H1 (cell line): ENCODE measurements around the gene NSA2. TPM values are rescaled to one million over a fixed set of nuclear protein-coding genes. Genes with fewer than 3 reads are reported as not detected.

Source experiments
- CTCF ChIA-PET: fragments of 300-600 bp; sonication (Branson Sonifier 250); formaldehyde crosslinking; loops from one replicate; lab custom pipeline; 2021; ENCODE audit not compliant: partially characterized antibody; lab: Charles Lee
- POLR2A ChIA-PET: fragments of 300-600 bp; sonication (Branson Sonifier 250); formaldehyde crosslinking; loops from one replicate; lab custom pipeline; 2021; ENCODE audit warnings: inconsistent platforms; ENCODE audit not compliant: partially characterized antibody; lab: Charles Lee
- DNase-seq, 2 experiments: peaks; one replicate each; pipeline versions ENCODE4 v3.0.0 to v3.0.0-alpha.2; 2010 to 2022; ENCODE audit warnings: low spot score in 2 of 2, low read depth in 1 of 2, mixed read lengths in 1 of 2
- FAIRE-seq: peaks from 2 replicates; lab custom pipeline; 2011; peaks lifted over from hg19 to GRCh38; lab: Jason Lieb, UNC
- H2AFZ ChIP-seq: 2 replicates; pipeline ENCODE4 v1.8.1; 2012; ENCODE audit warnings: low read length, inconsistent platforms
- H2AK5ac ChIP-seq: 2 replicates; pipeline ENCODE4 v1.6.1; 2013; ENCODE audit warnings: low read depth, low read length
- H2BK120ac ChIP-seq: replicated peaks from 2 replicates; pipeline ENCODE3; 2013; ENCODE audit warnings: low read depth, low read length, inconsistent platforms
- H2BK12ac ChIP-seq: 2 replicates; pipeline ENCODE4 v1.6.1; 2013; ENCODE audit warnings: low read depth, low read length
- H2BK15ac ChIP-seq: 2 replicates; pipeline ENCODE4 v1.6.1; 2013; ENCODE audit warnings: low read length
- H2BK20ac ChIP-seq: 2 replicates; pipeline ENCODE4 v1.6.1; 2013; ENCODE audit warnings: low read length
- H2BK5ac ChIP-seq: 2 replicates; pipeline ENCODE4 v1.6.1; 2013; ENCODE audit warnings: low read depth, low read length
- H3K14ac ChIP-seq: 2 replicates; pipeline ENCODE4 v1.6.1; 2013; ENCODE audit warnings: inconsistent platforms; ENCODE audit not compliant: insufficient read length
- H3K18ac ChIP-seq: 2 replicates; pipeline ENCODE4 v1.6.1; 2013; ENCODE audit warnings: low read length; ENCODE audit errors: extremely low read depth
- H3K23ac ChIP-seq: 2 replicates; pipeline ENCODE4 v1.6.1; 2013; ENCODE audit warnings: inconsistent platforms; ENCODE audit not compliant: insufficient read length
- H3K23me2 ChIP-seq: 2 replicates; pipeline ENCODE4 v1.6.1; 2013; ENCODE audit warnings: low read depth, low read length
- H3K27ac ChIP-seq: 2 replicates; pipeline ENCODE4 v1.6.1; 2011; ENCODE audit warnings: low read depth, low read length, inconsistent platforms
- H3K27me3 ChIP-seq, 4 experiments: replicated peaks in 1 of 4; 1 replicate in 1 of 4; 2 replicates in 3 of 4; pipeline versions ENCODE4 v1.6.1 to v1.8.1; 2011 to 2013; ENCODE audit warnings: low read length in 3 of 4, mild to moderate bottlenecking in 3 of 4, inconsistent platforms in 2 of 4, mixed read lengths in 2 of 4, moderate library complexity in 1 of 4; ENCODE audit not compliant: control insufficient read depth in 3 of 4, insufficient read depth in 3 of 4; ENCODE audit errors: extremely low read depth in 1 of 4
- H3K36me3 ChIP-seq, 4 experiments: 2 replicates each; pipeline versions ENCODE4 v1.6.1 to v1.8.1; 2011 to 2013; ENCODE audit warnings: mild to moderate bottlenecking in 4 of 4, low read length in 3 of 4, moderate library complexity in 2 of 4, control low read depth in 1 of 4, inconsistent platforms in 1 of 4; ENCODE audit not compliant: insufficient read depth in 4 of 4, control insufficient read depth in 2 of 4
- H3K4ac ChIP-seq: replicated peaks from 2 replicates; pipeline ENCODE3; 2013; ENCODE audit warnings: low read length, low read depth, mixed read lengths, inconsistent platforms; ENCODE audit not compliant: insufficient read length
- H3K4me1 ChIP-seq, 4 experiments: replicated peaks in 1 of 4; 1 replicate in 1 of 4; 2 replicates in 3 of 4; pipeline versions ENCODE4 v1.6.1 to v1.8.1; 2011 to 2013; ENCODE audit warnings: low read length in 3 of 4, inconsistent platforms in 2 of 4, mixed read lengths in 1 of 4; ENCODE audit not compliant: insufficient read depth in 4 of 4, control insufficient read depth in 3 of 4
- H3K4me2 ChIP-seq, 2 experiments: 2 replicates each; pipeline versions ENCODE4 v1.6.1 to v1.8.1; 2011 to 2013; ENCODE audit warnings: low read depth in 2 of 2, low read length in 2 of 2, control low read depth in 1 of 2, inconsistent platforms in 1 of 2, mild to moderate bottlenecking in 1 of 2; ENCODE audit not compliant: insufficient read depth in 1 of 2
- H3K4me3 ChIP-seq, 4 experiments: fragments of 200-600, 300-600 bp in 1 of 4; sonication (generic), shearing (Covaris generic), sonication (Bioruptor Twin) in 1 of 4; 2 replicates each; pipeline versions ENCODE4 v1.5.1 to v1.8.1; 2011 to 2016; ENCODE audit warnings: low read length in 4 of 4, low read depth in 3 of 4, control low read depth in 2 of 4, inconsistent platforms in 2 of 4, mild to moderate bottlenecking in 2 of 4, mixed read lengths in 1 of 4, moderate library complexity in 1 of 4; ENCODE audit not compliant: insufficient read depth in 2 of 4; ENCODE audit errors: extremely low read depth in 1 of 4
- H3K56ac ChIP-seq: replicated peaks from 2 replicates; pipeline ENCODE3; 2013; ENCODE audit warnings: low read depth, mild to moderate bottlenecking, mixed read lengths, low read length, inconsistent platforms; ENCODE audit not compliant: insufficient read length
- H3K79me1 ChIP-seq: 2 replicates; pipeline ENCODE4 v1.6.1; 2013; ENCODE audit warnings: low read depth, low read length, control low read depth
- H3K79me2 ChIP-seq, 2 experiments: 2 replicates each; pipeline versions ENCODE4 v1.6.1 to v1.8.1; 2012 to 2013; ENCODE audit warnings: low read length in 2 of 2, mild to moderate bottlenecking in 2 of 2, inconsistent platforms in 1 of 2; ENCODE audit not compliant: insufficient read depth in 2 of 2, control insufficient read depth in 1 of 2
- H3K9ac ChIP-seq, 4 experiments: replicated peaks in 1 of 4; 1 replicate in 1 of 4; 2 replicates in 3 of 4; pipeline versions ENCODE4 v1.6.1 to v1.8.1; 2011 to 2013; ENCODE audit warnings: low read depth in 3 of 4, low read length in 3 of 4, control low read depth in 2 of 4, mild to moderate bottlenecking in 2 of 4, moderate library complexity in 2 of 4, inconsistent platforms in 1 of 4; ENCODE audit errors: extremely low read depth in 1 of 4
- H3K9me3 ChIP-seq, 2 experiments: 2 replicates each; pipeline versions ENCODE4 v1.6.1 to v1.8.1; 2012 to 2013; ENCODE audit warnings: mild to moderate bottlenecking in 2 of 2, moderate library complexity in 2 of 2, control low read depth in 1 of 2, inconsistent platforms in 1 of 2, low read depth in 1 of 2, low read length in 1 of 2, mixed read lengths in 1 of 2; ENCODE audit not compliant: insufficient read depth in 2 of 2
- H4K20me1 ChIP-seq, 2 experiments: replicated peaks in 1 of 2; 2 replicates each; pipeline versions ENCODE3 to v1.8.1; 2011 to 2013; ENCODE audit warnings: inconsistent platforms in 2 of 2, low read length in 2 of 2, mild to moderate bottlenecking in 1 of 2; ENCODE audit not compliant: insufficient read depth in 2 of 2, control insufficient read depth in 1 of 2
- H4K5ac ChIP-seq: 2 replicates; pipeline ENCODE4 v1.6.1; 2013; ENCODE audit warnings: low read length, low read depth, mixed read lengths, inconsistent platforms; ENCODE audit not compliant: insufficient read length
- H4K8ac ChIP-seq: 2 replicates; pipeline ENCODE4 v1.8.0; 2013; ENCODE audit warnings: mild to moderate bottlenecking, moderate library complexity, low read length, inconsistent platforms; ENCODE audit not compliant: insufficient read depth; ENCODE audit errors: extremely low read depth
- H4K91ac ChIP-seq: replicated peaks from 2 replicates; pipeline ENCODE3; 2013; ENCODE audit warnings: low read length, mixed read lengths, inconsistent platforms; ENCODE audit not compliant: insufficient read length
- ATF2 ChIP-seq: IDR thresholded peaks from 2 replicates; pipeline ENCODE4 v1.6.1; 2012; ENCODE audit warnings: low read length, inconsistent platforms
- BACH1 ChIP-seq: IDR thresholded peaks from 2 replicates; pipeline ENCODE4 v1.6.1; 2012; ENCODE audit warnings: low read length, improper control_type of control experiment
- EP300 ChIP-seq, 2 experiments: IDR thresholded peaks; 1 replicate in 1 of 2; 2 replicates in 1 of 2; pipeline ENCODE4 v1.6.1; 2011 to 2012; ENCODE audit warnings: low read depth in 2 of 2, low read length in 2 of 2, mild to moderate bottlenecking in 2 of 2, borderline replicate concordance in 1 of 2, inconsistent platforms in 1 of 2, moderate library complexity in 1 of 2
- GABPA ChIP-seq: IDR thresholded peaks from 2 replicates; pipeline ENCODE4 v1.6.1; 2011; ENCODE audit warnings: mild to moderate bottlenecking, low read length, moderate library complexity, borderline replicate concordance; ENCODE audit not compliant: insufficient read depth
- HDAC2 ChIP-seq, 2 experiments: fragments of 300-600 bp in 1 of 2; sonication (generic) in 1 of 2; IDR thresholded peaks; 2 replicates each; pipeline ENCODE4 v1.6.1; 2011 to 2012; ENCODE audit warnings: low read depth in 2 of 2, low read length in 2 of 2, mild to moderate bottlenecking in 2 of 2, moderate library complexity in 2 of 2, borderline replicate concordance in 1 of 2, inconsistent platforms in 1 of 2
- PHF8 ChIP-seq: fragments of 200-600 bp; sonication (generic); conservative IDR thresholded peaks from 2 replicates; pipeline ENCODE4 v1.7.1; 2012; ENCODE audit warnings: low read depth, mild to moderate bottlenecking, inconsistent platforms, low read length, moderate library complexity
- POLR2AphosphoS5 ChIP-seq: IDR thresholded peaks from 2 replicates; pipeline ENCODE4 v1.6.1; 2011; ENCODE audit warnings: low read depth, low read length
- POU5F1 ChIP-seq: IDR thresholded peaks from 2 replicates; pipeline ENCODE4 v1.6.1; 2011; ENCODE audit warnings: low read depth, mild to moderate bottlenecking, low read length, moderate library complexity
- RAD21 ChIP-seq, 2 experiments: IDR thresholded peaks in 1 of 2; conservative IDR thresholded peaks in 1 of 2; 2 replicates each; pipeline ENCODE4 v1.6.1; 2011; ENCODE audit warnings: low read depth in 2 of 2, low read length in 2 of 2, improper control_type of control experiment in 1 of 2, inconsistent platforms in 1 of 2, mild to moderate bottlenecking in 1 of 2, moderate library complexity in 1 of 2
- SIRT6 ChIP-seq: IDR thresholded peaks from one replicate; pipeline ENCODE4 v1.7.1; 2012; ENCODE audit warnings: low read length, inconsistent platforms
- SP2 ChIP-seq: IDR thresholded peaks from 2 replicates; pipeline ENCODE4 v1.6.1; 2012; ENCODE audit warnings: mild to moderate bottlenecking, low read length, inconsistent platforms
- SP4 ChIP-seq: IDR thresholded peaks from 2 replicates; pipeline ENCODE4 v1.6.1; 2012; ENCODE audit warnings: low read length, inconsistent platforms
- WGBS, 2 experiments: shearing (Covaris generic) in 1 of 2; methylation state at CpG; one replicate each; pipeline versions ENCODE4 v1.1.6 to v1.1.7; 2013 to 2015; ENCODE audit warnings: low lambda C conversion rate in 2 of 2, mixed read lengths in 2 of 2, inconsistent platforms in 1 of 2, low coverage in 1 of 2, missing lambda C conversion rate in 1 of 2; ENCODE audit not compliant: insufficient replicate concordance in 2 of 2, insufficient coverage in 1 of 2, insufficient read length in 1 of 2; ENCODE audit errors: extremely low coverage in 1 of 2, missing lambda C conversion rate in 1 of 2; 5-methylcytosine and 5-hydroxymethylcytosine counted together
- polyA plus RNA-seq, 7 experiments: library from polyadenylated mRNA; depleted of rRNA in 3 of 7; stranded (reverse) in 5 of 7; unstranded in 2 of 7; fragments of >200 nt in 5 of 7; fragments of 200-250 nt in 2 of 7; gene quantifications; 1 replicate in 5 of 7; 2 replicates in 1 of 7; 4 replicates in 1 of 7; pipeline versions ENCODE4 v1.2.1 to v1.2.3, GENCODE V29; 2011 to 2013; ENCODE audit warnings: missing spikeins in 2 of 7, mixed read lengths in 2 of 7
- total RNA-seq: library from RNA; stranded (reverse); fragmentation: NEBNext Ultra II Directional; extraction: Animal tissue kit (Norgen Biotek cat#: 25700); gene quantifications from 2 replicates; pipeline ENCODE4 v1.2.1, GENCODE V29; 2021

The NSA2 gene
- total and polyA plus RNA-seq, 2 of the 8 experiments (the other 6 are each of a cell fraction or from before 2014, with no cell fraction given): 17.0 to 68.7 TPM

- no peak overlapping the region for H3K9ac ChIP-seq
- no peak overlapping the region for H2AFZ ChIP-seq
- H3K9me3 ChIP-seq: no peaks in the 10 kb centered on the region
- 96% methylated on average over 1 of the region's 1 CpG; no CpG with 5 or more reads in 1 of the 2 experiments for WGBS, 2 experiments
- H3K23ac ChIP-seq: no peak overlapping the region
- no peak overlapping the region for H3K4ac ChIP-seq
- no peak overlapping the region for H2BK120ac ChIP-seq
- H4K5ac ChIP-seq: no peak overlapping the region
- H4K91ac ChIP-seq: no peak overlapping the region
- no peak overlapping the region for H3K18ac ChIP-seq
- POLR2A ChIA-PET: no interaction called here
- H3K4me3 ChIP-seq: no peak overlapping the region
- H3K4me1 ChIP-seq: no peaks in the 10 kb centered on the region
- no peak overlapping the region for H3K56ac ChIP-seq
- H2BK20ac ChIP-seq: no peak overlapping the region
- no peaks in the 10 kb centered on the region for H3K79me2 ChIP-seq
- peaks cover 2 to 32% (median 10%) of the 10 kb centered on the region in 4 experiments for H3K36me3 ChIP-seq
- DNase-seq (no peak), FAIRE-seq (no peak)
- H3K27me3 ChIP-seq: no peaks in the 10 kb centered on the region
- H2BK15ac ChIP-seq: no peak overlapping the region
- H4K20me1 ChIP-seq: no peaks in the 10 kb centered on the region
- no peak overlapping the region for H4K8ac ChIP-seq
- no peak overlapping the region for H2BK5ac ChIP-seq
- H3K27ac ChIP-seq: no peak overlapping the region
- H2AK5ac ChIP-seq: no peak overlapping the region
- CTCF ChIA-PET: interaction anchor here (0.8 to 1.6 kb wide), 5 partner anchors 8 to 815 kb away, joined by 3 to 4 read pairs (median 3); no protein-coding TSS in a partner anchor
- H2BK12ac ChIP-seq: no peak overlapping the region
- no peaks in the 10 kb centered on the region for H3K23me2 ChIP-seq
- no peaks in the 10 kb centered on the region for H3K79me1 ChIP-seq
- H3K14ac ChIP-seq: no peak overlapping the region
- no peak overlapping the region for H3K4me2 ChIP-seq
- TF ChIP-seq SIRT6 (no peak), BACH1 (no peak), ATF2 (no peak), EP300 (IDR thresholded peaks at IDR 0.05; ENCODE audit: borderline replicate concordance in 1 of 2, low read depth in 2 of 2, low read length in 2 of 2) (no peak), HDAC2 (IDR thresholded peaks at IDR 0.05; ENCODE audit: borderline replicate concordance in 1 of 2, low read depth in 2 of 2, low read length in 2 of 2) (no peak), PHF8 (no peak), POLR2AphosphoS5 (no peak), GABPA (no peak), SP4 (no peak), POU5F1 (no peak), RAD21 (IDR thresholded peaks at IDR 0.05 in 1 of 2, conservative IDR thresholded peaks at IDR 0.05 in 1 of 2; ENCODE audit: low read depth in 2 of 2, low read length in 2 of 2) (no peak), SP2 (no peak)
Observed at GRCh38 chr5:74717596-74717995, 49.5 kb upstream of the NSA2 start.
